ENCODE measurements around the gene ST8SIA4. TPM values are rescaled to one million over a fixed set of nuclear protein-coding genes. Genes with fewer than 3 reads are reported as not detected.

ST8SIA4 gene
- total RNA-seq, 3 donors from 2014 or later, result 2.6 to 4.6 (median 4.5) TPM

- intact Hi-C loops (cut with DNase I; ENCODE audit: low total_unique reads), result no loop called here
- Histone ChIP-seq H3K27ac (no peak overlapping the region), H3K4me1 (no peaks in the 10 kb centered on the region), H3K36me3 (no peaks in the 10 kb centered on the region), H3K9me3 (no peaks in the 10 kb centered on the region), H3K27me3 (no peaks in the 10 kb centered on the region), H3K4me3 (no peak overlapping the region)
- no peak for TF ChIP-seq POLR2A (IDR thresholded peaks at IDR 0.05)
- TF ChIP-seq POLR2AphosphoS5 (IDR thresholded peaks at IDR 0.05), result no peak
- no peak for TF ChIP-seq CTCF (IDR thresholded peaks at IDR 0.05)
- no peak for DNase-seq (ENCODE audit: low spot score in 2 of 2)
Measured at GRCh38 chr5:100760688-100761087, 142.4 kb downstream of the ST8SIA4 start.

GRCh38 chr5:100758780-100759179 is 144.3 kb downstream of the ST8SIA4 start:
- Histone ChIP-seq H3K4me3 (no peak overlapping the region), H3K27me3 (no peaks in the 10 kb centered on the region), H3K4me1 (no peaks in the 10 kb centered on the region), H3K9me3 (no peaks in the 10 kb centered on the region), H3K27ac (no peak overlapping the region), H3K36me3 (no peaks in the 10 kb centered on the region)
- DNase-seq (ENCODE audit: low spot score in 2 of 2), result no peak
- intact Hi-C loops (cut with DNase I; ENCODE audit: low total_unique reads), result no loop called here
- TF ChIP-seq POLR2A (IDR thresholded peaks at IDR 0.05) (no peak), POLR2AphosphoS5 (IDR thresholded peaks at IDR 0.05) (no peak), CTCF (IDR thresholded peaks at IDR 0.05) (no peak)

GRCh38 chr5:100758306-100758705 is 144.8 kb downstream of the ST8SIA4 start:
- Histone ChIP-seq H3K4me3 (no peak overlapping the region), H3K9me3 (no peaks in the 10 kb centered on the region), H3K36me3 (no peaks in the 10 kb centered on the region), H3K4me1 (no peaks in the 10 kb centered on the region), H3K27me3 (no peaks in the 10 kb centered on the region), H3K27ac (no peak overlapping the region)
- intact Hi-C loops (cut with DNase I; ENCODE audit: low total_unique reads), result no loop called here
- no peak for TF ChIP-seq CTCF (IDR thresholded peaks at IDR 0.05)
- TF ChIP-seq POLR2A (IDR thresholded peaks at IDR 0.05), result no peak
- TF ChIP-seq POLR2AphosphoS5 (IDR thresholded peaks at IDR 0.05), result no peak
- no peak for DNase-seq (ENCODE audit: low spot score in 2 of 2)

DNA sequence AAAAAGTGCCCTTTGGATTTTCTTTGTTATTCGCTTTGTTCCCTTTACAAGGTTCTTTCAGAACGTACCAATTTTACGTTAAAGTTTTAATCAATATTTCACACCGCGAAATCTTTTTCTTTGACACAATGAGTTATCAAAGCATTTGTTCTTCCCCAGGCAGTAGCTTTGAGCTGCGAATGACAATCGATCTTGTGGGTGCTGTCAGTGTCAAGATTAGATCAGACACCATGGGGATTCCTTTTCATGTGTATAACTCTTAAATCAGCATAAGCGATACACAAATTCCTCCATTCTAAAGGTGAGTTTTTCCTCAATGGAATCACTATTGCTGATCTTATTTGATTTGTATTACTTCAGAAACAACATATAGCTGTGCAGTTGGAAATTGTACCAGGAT is 145.5 kb downstream of the ST8SIA4 start:
- DNase-seq (ENCODE audit: low spot score in 2 of 2), result no peak
- no peaks in the 10 kb centered on the region for H3K9me3 ChIP-seq
- H3K27me3 ChIP-seq, result no peaks in the 10 kb centered on the region
- H3K36me3 ChIP-seq, result no peaks in the 10 kb centered on the region
- no peak overlapping the region for H3K4me3 ChIP-seq
- intact Hi-C loops (cut with DNase I; ENCODE audit: low total_unique reads), result no loop called here
- no peaks in the 10 kb centered on the region for H3K4me1 ChIP-seq
- no peak for TF ChIP-seq CTCF (IDR thresholded peaks at IDR 0.05)
- TF ChIP-seq POLR2AphosphoS5 (IDR thresholded peaks at IDR 0.05), result no peak
- TF ChIP-seq POLR2A (IDR thresholded peaks at IDR 0.05), result no peak
- H3K27ac ChIP-seq, result no peak overlapping the region
